Effector memory CD4-positive, alpha-beta T cell (primary cell): ENCODE results near the gene MTPN.

Experiments
- DNase-seq, 3 donors: peaks; one replicate each; pipeline ENCODE4 v3.0.0-alpha.2; 2020
- H3K27ac ChIP-seq: 2 replicates; pipeline ENCODE4 v1.7.0; 2013; ENCODE audit warnings: mild to moderate bottlenecking, low read length, moderate library complexity; ENCODE audit not compliant: insufficient read depth, poor library complexity, severe bottlenecking
- H3K27me3 ChIP-seq: replicated peaks from 2 replicates; pipeline ENCODE4 v1.7.0; 2013; ENCODE audit warnings: mild to moderate bottlenecking, low read length; ENCODE audit not compliant: insufficient read depth, control insufficient read depth, poor library complexity, severe bottlenecking
- H3K36me3 ChIP-seq: 2 replicates; pipeline ENCODE4 v1.7.0; 2013; ENCODE audit warnings: mild to moderate bottlenecking, low read length, moderate library complexity; ENCODE audit not compliant: control insufficient read depth, insufficient read depth
- H3K4me1 ChIP-seq: 2 replicates; pipeline ENCODE4 v1.7.0; 2013; ENCODE audit warnings: low read length, mild to moderate bottlenecking; ENCODE audit not compliant: control insufficient read depth, insufficient read depth, poor library complexity, severe bottlenecking
- H3K4me3 ChIP-seq: 2 replicates; pipeline ENCODE4 v1.7.0; 2013; ENCODE audit warnings: low read length, low read depth, mild to moderate bottlenecking; ENCODE audit not compliant: insufficient read depth, poor library complexity, severe bottlenecking
- H3K9me3 ChIP-seq: 2 replicates; pipeline ENCODE4 v1.7.0; 2013; ENCODE audit warnings: mild to moderate bottlenecking, low read length, moderate library complexity; ENCODE audit not compliant: control insufficient read depth

MTPN gene

GRCh38 chr7:135991322-135991721, 14.2 kb upstream of the MTPN start:
- Histone ChIP-seq H3K27me3 (no peaks in the 10 kb centered on the region), H3K36me3 (no peaks in the 10 kb centered on the region), H3K9me3 (no peaks in the 10 kb centered on the region), H3K4me3 (no peak overlapping the region), H3K27ac (no peak overlapping the region), H3K4me1 (no peaks in the 10 kb centered on the region)
- no peak for DNase-seq

DNA sequence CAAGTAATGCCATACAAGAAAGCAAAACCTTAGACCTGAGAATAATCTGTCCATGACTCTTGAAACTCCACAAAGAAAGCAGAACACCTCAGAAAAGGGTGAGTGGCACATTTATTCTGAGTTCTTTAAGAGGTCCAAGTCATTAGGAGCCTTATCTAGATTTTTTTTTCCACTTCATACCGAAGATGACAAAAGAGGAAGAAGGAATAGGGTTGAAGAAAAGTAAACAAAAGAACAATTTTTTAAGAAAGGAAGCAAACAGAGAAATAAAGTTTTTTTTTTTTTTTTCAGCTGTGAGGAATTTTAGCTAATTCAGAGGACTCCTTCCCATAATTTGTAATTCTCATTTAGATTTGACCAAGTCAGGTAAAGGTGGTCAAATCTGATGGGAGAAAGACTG, 13.1 kb upstream of the MTPN start:
- Histone ChIP-seq H3K27me3 (no peaks in the 10 kb centered on the region), H3K36me3 (no peaks in the 10 kb centered on the region), H3K9me3 (no peaks in the 10 kb centered on the region), H3K4me1 (no peaks in the 10 kb centered on the region), H3K27ac (no peak overlapping the region), H3K4me3 (no peak overlapping the region)
- no peak for DNase-seq

- H3K27ac ChIP-seq = peak overlapping the region; percentile 64
- no peak for DNase-seq
Observed at GRCh38 chr7:135981958-135982646, 4.9 kb upstream of the MTPN start.

GRCh38 chr7:135980665-135981180, 3.6 kb upstream of the MTPN start:
- Histone ChIP-seq H3K4me3 (peak overlapping the region; percentile 27), H3K36me3 (no peaks in the 10 kb centered on the region), H3K9me3 (no peaks in the 10 kb centered on the region), H3K27me3 (no peaks in the 10 kb centered on the region), H3K27ac (peak overlapping the region; percentile 64), H3K4me1 (peaks cover 14% of the 10 kb centered on the region)
- peak; percentile 60 to 69 (median 63) for DNase-seq

More at GRCh38 chr7:135981958-135982646, 4.9 kb upstream of the MTPN start:
- Histone ChIP-seq H3K36me3 (no peaks in the 10 kb centered on the region), H3K27me3 (no peaks in the 10 kb centered on the region), H3K4me3 (peak overlapping the region; percentile 24), H3K9me3 (no peaks in the 10 kb centered on the region), H3K4me1 (peaks cover 12% of the 10 kb centered on the region)

- Histone ChIP-seq H3K4me1 (peaks cover 16% of the 10 kb centered on the region), H3K27me3 (no peaks in the 10 kb centered on the region), H3K36me3 (no peaks in the 10 kb centered on the region), H3K27ac (peak overlapping the region; percentile 51), H3K9me3 (no peaks in the 10 kb centered on the region), H3K4me3 (peak overlapping the region; percentile 27)
- no peak for DNase-seq
Observed at GRCh38 chr7:135980012-135980551, 2.9 kb upstream of the MTPN start.

DNA sequence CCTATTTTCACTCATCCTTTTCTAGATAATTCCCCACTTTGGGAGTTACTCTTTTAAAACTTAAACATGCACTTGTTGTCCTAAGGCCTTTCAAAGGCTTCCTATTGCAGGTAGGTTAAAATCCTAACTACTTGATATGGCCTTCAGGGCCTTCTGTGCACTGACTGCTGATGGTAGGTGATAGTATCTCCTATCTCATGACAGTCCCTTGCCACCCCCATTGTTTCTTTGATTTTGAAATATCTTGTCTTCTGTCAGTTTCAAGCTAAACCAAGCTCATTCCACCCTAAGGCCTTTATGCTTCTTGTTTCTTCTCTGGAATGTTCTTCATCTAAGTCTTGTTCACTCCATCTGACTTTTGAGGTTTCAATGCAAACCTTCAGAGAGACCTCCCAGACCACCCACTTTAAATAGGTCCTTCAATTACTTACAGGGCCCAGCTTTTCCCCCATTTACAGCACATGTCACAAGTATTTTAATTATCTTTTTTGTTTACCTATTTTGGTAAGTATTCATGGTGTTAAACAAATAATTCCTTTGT, 2.4 kb upstream of the MTPN start:
- Histone ChIP-seq H3K27ac (peak overlapping the region; percentile 51), H3K4me1 (peaks cover 16% of the 10 kb centered on the region), H3K4me3 (no peak overlapping the region)

DNA sequence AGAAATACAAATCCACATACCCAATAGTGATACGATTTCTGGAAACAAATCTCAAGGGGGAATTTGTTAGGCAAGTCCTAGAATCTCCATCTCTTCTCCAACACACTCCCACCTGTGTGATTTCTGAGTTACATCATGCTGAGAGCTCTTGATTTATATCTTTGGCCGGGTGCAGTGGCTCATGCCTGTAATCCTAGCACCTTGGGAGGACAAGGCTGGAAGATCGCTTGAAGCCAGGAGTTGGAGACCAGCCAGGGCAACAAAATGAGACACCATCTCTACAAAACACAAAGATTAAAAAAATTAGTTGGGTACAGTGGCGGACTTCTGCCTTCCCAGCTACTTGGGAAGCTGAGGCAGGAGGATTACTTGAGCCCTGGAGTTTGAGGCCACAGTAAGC, 1.5 kb upstream of the MTPN start:
- Histone ChIP-seq H3K27ac (no peak overlapping the region), H3K9me3 (no peaks in the 10 kb centered on the region), H3K36me3 (no peaks in the 10 kb centered on the region), H3K4me1 (peaks cover 23% of the 10 kb centered on the region), H3K4me3 (no peak overlapping the region), H3K27me3 (no peaks in the 10 kb centered on the region)
- no peak for DNase-seq

More for the DNA sequence above, 2.4 kb upstream of the MTPN start:
- H3K9me3 ChIP-seq = no peaks in the 10 kb centered on the region
- H3K27me3 ChIP-seq = no peaks in the 10 kb centered on the region
- no peak for DNase-seq
- H3K36me3 ChIP-seq = no peaks in the 10 kb centered on the region

DNA sequence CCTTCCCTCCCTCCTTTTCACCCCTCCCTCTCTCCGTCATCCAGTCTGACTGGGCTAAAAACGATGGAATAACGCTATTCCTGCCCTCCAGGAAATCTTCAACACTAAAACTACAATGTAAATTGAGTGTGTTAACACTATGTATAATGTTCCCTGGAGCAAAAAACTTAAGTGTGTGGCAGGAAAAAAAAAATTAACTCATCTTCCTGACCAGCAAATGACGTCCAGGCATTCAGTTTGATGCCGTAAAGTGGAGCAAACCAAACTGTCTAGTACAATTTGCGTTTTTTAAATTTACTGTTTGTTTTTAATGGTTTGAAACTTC, 545 bp upstream of the MTPN start:
- peaks cover under 1% of the 10 kb centered on the region for H3K36me3 ChIP-seq
- DNase-seq = no peak
- H3K27ac ChIP-seq = peak overlapping the region; percentile 89
- peak overlapping the region; percentile 97 for H3K4me3 ChIP-seq
- no peaks in the 10 kb centered on the region for H3K9me3 ChIP-seq
- H3K4me1 ChIP-seq = peaks cover 24% of the 10 kb centered on the region
- H3K27me3 ChIP-seq = no peaks in the 10 kb centered on the region

DNA sequence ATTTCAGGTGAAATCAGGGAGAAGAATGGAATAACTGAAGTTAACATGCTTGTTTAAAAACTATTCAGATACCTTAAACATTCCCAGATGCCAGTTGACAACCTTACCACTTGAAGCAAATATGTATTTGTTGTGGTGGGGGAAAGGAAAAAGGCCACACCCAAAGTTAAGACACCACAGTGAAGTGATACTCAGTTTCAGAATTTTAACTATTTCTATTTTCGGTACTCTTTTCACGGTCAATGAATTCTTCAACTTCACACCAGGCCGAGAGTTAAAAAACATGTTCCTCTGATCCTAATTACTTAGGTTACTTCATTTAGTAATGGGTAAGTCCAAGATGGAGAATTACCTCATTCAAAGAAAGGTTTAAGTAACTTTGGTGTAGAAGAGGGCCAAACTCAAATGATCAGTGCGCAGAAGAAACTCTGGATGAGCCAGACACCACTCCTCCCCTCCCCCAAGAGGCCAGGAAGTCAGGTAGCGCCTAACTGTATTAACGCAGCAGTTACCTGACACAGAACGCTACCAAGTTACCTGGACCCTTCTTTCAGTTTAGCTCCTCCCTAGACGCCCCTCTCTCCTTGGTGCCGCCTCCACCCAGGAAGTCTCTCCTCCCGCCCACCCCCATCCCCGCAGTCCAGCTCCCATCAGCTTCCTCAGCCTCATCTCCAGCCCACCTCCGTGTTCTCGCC, 700 bp downstream of the MTPN start:
- peak overlapping the region; percentile 89 for H3K27ac ChIP-seq
- no peaks in the 10 kb centered on the region for H3K9me3 ChIP-seq
- peak; percentile 5 to 46 (median 31) for DNase-seq
- H3K4me1 ChIP-seq = peaks cover 21% of the 10 kb centered on the region
- H3K27me3 ChIP-seq = no peaks in the 10 kb centered on the region
- peaks cover 5% of the 10 kb centered on the region for H3K36me3 ChIP-seq
- peak overlapping the region; percentile 97 for H3K4me3 ChIP-seq

DNA sequence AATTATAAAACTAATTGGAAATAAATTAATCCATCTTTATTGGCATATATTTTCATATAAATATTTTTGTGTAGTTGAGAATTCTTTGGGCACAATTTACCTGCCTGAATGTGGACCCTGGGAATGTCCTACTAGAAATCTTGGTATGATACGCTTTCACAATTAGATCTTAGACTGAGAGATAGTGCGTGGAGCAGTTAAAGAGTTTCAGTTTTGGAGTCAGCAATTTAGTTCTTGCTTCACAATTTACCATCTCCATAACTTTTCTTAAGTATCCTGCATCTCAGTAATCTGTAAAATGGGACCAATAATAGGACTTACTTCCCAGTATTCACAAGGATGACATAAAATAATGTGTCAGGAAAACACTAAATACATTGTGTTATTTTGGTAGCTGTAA, 2.0 kb downstream of the MTPN start:
- Histone ChIP-seq H3K27ac (no peak overlapping the region), H3K27me3 (no peaks in the 10 kb centered on the region), H3K36me3 (peaks cover 5% of the 10 kb centered on the region), H3K4me1 (peaks cover 23% of the 10 kb centered on the region), H3K4me3 (peak overlapping the region; percentile 97), H3K9me3 (no peaks in the 10 kb centered on the region)
- no peak for DNase-seq
